NCI-H146 treated with DMSO at 0.1 percent for 48 hours (cell line): ENCODE results near the gene ABHD2.
A peak's percentile ranks its signal among the peaks of the same experiment; 100 is the strongest.

Experiments used
- DNase-seq: peaks from one replicate; lab custom pipeline; 2025; ENCODE audit not compliant: unreplicated experiment; lab: John Stamatoyannopoulos, UW

ABHD2 gene

DNA sequence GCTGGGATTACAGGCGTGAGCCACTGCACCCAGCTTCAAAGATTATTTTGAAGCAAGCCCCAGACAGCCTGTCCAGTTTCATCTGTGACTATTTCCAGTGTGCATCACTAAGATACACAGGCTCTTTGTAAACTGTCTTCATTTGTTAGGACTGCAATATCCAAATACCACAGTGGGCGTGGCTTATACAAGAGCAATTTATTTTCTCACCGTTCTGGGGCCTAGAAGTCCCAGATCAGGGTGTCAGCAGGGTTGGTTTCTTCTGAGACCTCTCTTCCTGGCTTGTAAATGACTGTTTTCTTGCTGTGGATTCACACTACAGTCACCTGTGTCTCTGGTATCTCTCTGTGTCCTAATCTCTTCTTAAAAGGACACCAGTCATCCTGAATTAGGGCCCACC is 73.4 kb downstream of the ABHD2 start:
- DNase-seq = no peak

DNA sequence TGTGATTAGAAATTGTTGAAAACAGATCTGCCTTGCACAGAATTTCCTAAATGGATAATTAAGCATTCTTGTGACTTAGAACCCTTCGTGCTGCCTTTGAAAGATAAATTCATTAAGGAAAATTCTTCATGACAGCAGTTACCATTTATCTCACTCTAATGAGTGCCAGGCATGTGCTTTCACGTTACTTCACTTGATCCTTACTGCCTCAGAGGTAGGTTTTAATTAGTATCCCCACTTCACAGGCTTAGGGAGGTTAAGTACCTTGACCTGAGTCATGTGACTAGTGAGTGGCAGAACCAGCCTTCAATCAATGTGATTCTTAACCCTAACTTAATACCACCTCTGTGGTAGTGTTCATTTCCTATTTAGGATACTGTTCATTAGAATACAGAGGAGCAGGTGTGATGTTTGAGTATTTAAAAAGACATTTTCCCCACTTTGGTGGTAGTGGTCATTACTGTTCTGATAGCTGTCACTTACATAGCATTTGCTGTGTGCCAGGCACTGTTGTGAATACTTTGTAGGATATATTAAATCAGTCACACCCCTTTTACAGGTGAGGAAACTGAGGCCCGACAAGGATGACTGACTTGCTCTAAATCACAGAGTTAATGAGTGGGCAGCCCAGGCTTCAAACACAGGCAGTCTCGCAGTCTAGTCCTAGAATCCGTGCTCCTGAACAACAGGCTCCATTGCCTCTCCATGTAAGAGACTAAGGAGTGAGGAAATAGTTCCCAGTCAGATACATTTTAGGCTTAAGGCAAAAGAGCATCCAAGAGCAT is 75.2 kb downstream of the ABHD2 start:
- no peak for DNase-seq

DNA sequence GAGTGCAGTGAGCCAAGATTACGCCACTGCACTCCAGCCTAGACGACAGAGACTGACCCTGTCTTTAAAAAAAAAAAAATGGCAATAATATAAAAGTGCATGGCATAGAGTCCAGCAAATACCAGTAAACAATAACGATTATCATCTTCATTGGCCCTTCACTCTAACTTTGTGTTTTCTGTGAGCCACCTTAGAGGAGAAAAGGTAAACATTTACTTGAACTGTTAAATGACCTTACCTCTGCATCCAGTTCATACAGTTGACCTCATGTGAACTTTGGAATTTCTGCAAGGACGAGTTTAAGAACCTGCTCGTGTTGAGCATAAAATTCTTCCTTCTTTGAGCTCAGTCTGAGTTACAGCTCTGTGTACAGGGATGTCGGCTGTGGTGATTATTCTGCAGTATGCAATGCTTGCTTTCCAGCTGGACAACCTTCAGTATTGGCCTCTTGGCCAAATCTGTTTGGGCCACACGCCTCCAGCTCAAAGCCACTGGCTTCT is 76.5 kb downstream of the ABHD2 start:
- DNase-seq = no peak

DNA sequence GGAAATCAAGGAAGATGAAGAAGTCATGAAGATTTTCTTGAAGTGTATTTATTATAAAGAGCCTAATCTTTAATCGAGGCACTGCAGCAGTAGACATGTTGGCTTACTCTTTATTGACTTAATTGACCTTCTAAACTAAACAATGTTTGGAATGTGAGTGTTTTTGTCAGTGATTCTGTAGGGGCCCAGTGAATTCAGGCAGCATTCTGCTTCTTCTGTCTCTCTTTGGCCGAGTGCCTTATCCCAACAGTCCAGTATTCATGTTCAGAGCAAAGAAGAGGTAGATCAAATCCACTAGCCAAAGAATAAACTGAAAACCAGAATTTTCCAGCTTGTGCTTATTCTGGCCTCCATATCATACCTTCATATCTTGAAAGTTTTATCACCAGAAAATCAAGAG is 77.4 kb downstream of the ABHD2 start:
- no peak for DNase-seq

DNA sequence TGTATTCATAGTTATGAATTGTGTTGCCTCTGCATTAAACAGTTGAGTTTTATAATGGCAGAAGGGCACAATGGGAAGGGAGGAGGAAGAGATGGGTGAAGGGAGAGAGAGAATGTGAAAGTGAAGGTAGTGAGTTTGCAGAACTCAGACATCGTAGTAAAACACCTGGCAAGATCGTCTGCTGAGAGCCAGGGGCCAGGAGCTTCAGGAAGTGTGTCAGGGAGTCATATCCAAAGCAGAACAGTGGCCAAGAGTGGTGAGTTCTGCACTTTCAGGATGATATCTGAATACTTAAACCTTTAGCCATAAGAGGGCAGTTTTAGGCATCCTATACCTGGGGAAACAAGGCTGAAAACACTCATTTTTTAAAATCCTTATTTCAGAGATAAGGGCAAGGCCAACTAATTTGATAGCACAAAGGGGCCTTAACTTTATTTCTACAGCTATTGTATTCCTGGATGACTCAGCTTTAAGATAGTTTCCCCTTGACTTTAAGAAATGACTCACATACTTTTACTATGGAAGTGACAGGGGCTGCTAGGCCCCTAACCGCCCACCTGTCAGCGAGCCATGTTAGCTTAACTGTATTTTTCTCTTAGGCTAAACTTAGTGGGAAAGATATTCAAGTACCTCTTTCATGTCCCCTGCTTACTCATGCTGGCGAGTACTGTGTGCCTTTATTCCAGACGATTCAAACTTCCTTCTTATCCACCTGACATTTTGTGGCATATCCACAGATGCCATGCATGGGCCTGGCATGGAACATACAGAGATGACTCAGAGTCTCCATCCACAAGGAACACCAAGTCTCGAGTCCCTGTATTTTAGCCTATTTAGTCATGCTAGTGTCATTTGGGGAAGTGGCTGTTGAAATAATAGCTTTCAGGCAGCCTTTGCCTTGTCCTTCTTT is 79.3 kb downstream of the ABHD2 start:
- no peak for DNase-seq

DNA sequence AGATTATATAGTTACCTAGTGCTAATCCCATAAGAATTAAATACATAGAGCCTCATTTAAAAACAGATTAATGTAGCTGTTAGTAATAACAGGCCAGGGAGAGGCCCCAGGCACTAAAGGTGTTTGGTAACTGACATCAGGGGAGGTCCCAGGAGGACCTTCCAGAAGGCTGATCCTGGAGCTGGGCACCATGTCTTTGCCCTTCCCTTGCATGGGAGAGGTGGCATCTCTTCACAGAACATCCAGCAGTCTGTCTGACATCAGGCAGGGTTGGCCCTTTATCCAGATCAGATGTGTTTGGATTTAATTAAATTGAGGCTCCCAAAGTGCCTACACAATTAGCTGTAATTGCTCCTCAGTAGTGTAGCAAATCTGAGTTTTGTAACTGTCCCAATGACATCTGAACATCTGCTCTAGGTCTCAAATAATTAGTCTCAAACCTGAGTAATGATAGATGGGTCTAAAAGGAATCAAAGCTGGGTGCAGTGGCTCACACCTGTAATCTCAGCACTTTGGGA is 80.1 kb downstream of the ABHD2 start:
- no peak for DNase-seq

DNA sequence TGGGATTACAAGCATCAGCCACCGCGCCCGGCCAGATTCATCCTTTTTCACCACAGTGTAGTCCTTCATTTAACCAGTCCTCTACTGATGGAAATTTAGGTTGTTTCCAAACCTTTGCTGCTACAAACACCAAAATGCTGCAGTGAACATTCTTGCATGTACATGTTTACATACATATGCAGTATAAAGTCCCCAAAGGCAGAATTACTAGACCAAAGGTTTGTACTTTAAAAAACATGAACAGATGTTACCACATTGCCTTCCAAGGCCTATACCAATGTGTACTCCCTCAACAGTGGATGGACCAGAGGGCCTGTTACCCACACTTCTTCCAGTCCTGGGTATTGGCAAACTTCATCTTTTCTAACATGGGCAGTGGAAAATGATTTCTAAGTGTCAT is 82.1 kb downstream of the ABHD2 start:
- no peak for DNase-seq

DNA sequence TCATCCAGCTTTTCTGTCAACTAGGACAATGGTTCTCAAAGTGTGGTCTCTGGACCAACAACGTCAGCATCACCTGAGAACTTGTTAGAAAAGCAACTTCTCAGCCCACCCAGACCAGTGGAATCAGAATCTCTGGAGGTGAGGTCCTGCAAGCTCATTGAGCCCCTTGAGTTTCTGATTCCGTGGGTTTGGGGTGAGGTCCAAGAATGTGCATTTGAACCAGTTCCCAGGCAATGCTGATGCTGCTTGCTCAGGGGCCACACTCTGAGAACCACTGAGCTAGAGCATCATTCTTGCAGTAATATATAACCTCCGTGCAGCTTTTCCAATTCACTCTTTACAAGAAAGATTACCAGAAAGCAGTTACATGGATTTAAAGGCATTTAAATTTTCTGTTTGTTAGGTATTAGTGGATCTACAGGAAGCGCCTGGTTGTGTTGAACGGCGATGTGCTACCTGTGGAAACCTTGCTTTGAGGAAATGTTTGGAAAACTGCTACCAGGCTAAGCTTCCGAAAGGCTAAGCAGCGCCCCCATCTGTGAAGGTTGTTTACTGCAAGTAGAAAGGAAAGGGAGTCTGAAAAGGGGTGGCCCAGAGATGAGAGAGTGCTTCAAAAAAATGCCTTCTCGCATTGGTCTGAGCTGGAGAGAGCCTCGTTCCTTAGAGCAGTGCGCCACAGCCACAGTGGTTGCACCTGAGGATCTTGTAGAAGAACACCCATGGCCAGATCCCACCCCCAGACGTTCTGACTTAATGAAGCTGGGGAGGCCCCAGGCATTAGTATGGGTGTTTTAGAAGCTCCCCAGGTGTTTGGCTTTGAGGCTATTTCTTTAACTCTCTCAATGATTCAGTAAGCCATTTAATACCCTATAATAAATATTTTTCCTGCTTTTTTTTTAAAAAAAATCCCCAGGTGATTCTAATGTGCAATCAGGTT is 83.1 kb downstream of the ABHD2 start:
- DNase-seq = peak; percentile 4

DNA sequence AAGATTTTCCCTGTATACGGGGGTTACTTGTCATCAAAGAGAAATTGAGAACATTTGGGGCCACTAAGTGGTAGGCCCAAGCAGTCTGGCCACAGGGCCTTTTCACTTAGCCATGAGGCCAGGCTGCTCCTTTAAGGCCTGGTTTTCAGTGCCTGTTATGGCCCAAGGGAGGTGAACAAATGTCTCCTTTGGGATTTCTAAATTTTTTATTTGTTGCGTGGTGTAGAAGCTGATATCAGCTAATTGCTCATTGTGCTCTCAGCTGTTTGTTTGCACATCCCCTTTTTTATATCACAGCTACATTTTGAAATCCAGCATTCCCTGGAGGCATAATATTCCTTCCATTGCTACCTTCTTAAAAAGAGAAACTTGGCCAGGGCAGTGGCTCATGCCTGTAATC is 84.7 kb downstream of the ABHD2 start:
- no peak for DNase-seq

DNA sequence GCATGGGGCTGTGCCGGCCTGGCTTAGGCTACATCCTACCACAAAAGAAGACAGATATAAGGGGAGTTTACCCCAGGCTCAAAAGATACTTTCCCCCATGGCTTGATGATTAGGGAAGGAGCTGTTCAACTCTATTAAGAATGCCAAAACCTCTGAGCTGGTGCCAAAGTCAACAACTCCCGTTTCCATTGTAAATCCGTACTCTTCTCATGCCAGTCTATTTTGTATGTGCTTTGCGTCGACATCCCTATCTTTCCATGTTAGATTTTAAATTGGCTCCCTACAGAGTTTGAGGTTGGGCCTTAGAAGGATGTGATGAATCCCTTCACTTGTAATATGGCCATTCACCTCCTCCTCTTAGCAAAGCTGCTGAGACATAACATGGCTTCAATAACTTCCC is 86.2 kb downstream of the ABHD2 start:
- DNase-seq = no peak

DNA sequence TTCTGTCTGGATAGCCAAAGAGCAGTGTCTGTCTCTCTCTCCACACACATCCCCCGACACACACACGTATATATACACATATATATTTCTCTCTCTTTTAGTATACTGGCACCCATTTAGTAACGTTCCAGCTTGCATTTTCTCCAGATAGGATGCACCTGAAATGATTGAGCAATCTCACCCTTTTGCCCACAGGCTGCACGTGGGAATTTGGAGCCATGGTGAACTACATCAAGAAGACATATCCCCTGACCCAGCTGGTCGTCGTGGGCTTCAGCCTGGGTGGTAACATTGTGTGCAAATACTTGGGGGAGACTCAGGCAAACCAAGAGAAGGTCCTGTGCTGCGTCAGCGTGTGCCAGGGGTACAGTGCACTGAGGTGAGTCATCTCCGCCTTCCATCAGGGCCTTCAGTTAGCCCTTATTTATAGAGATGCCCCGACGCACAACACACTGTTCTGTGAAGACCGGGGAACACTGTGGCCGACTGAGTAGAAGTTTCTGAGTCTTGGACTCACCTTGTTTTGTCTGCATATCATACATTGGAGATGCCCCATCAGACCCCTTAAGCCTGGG is 87.4 kb downstream of the ABHD2 start:
- no peak for DNase-seq

DNA sequence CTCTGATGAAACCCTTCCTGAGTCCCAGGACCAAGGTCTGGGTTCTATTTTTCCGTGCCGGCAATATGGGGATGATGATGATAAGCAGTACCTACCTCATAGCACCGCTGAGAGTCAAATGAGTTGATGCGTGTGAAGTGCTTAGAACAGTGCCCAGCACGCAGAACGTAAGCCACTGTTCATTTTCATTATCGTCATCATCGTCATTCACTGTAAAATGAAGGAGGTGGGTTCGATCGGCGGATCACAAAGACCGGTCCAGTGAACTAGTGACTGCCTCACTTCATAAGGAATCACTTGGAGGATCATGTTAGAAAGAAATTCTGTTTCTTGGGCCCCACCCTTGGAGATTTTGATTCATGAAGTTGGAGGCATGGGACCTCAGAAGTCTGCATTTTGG is 88.9 kb downstream of the ABHD2 start:
- no peak for DNase-seq

DNA sequence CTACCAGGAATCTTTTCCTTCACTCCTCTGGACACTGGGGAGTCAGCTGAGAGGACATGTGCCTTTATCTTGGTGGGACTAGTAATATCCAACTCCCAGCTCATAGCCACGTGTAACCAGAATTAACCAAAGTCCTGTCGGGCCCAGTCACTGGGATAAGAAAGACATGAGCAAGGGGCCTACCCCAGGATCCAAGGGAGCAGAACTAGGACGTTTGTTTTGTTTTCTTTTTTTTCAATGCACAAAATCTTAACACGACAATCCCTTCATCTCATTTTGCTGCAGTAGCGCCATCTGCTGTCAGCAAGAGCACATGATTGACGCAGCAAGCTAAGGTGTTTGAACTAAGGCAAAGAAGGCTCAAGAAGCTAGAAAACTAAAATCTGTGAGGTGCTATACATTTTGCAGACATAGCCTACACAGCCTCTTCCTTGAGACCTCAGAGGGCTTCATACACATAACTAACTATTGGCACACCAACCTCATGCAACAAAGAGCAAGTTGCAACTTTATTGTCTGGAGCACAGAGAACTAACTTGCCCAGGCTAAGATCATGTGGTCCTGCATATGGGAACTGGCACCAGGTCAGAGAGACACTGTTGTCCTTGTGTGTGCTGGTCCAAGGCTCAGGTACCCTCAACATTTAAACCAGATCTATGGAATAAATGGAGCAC is 89.5 kb downstream of the ABHD2 start:
- DNase-seq = no peak

DNA sequence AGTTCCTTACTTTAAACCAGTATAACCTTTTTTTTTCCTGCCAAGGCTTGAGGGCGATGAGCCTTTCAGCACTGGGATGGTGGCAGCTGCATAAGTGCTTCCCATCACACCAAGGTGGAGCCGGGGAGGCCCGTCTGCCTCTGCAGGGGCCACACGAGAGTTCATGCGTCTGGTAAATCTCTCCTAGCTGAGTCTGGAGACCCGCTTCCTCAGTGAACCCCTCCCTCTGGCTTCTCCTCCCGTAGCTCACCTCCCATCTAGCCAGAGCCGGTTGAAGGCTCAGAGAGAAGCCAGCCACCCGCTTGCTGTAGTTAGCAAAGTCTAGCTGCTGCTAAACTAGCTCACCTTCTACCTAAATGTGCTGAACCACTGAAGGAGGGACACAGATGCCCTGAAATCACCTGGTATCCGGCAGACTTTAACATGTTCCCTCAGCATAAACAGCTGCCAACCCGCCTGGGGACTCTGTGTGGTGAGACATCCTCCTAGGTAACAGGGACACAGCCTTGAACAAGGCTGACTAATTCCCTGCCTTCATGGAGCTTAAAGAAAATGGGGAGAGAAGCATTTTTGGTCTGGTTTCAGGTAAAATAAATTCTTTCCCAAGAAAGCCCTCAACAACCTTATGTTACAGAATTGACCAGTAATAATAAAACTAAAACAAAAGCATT is 90.2 kb downstream of the ABHD2 start:
- DNase-seq = no peak

DNA sequence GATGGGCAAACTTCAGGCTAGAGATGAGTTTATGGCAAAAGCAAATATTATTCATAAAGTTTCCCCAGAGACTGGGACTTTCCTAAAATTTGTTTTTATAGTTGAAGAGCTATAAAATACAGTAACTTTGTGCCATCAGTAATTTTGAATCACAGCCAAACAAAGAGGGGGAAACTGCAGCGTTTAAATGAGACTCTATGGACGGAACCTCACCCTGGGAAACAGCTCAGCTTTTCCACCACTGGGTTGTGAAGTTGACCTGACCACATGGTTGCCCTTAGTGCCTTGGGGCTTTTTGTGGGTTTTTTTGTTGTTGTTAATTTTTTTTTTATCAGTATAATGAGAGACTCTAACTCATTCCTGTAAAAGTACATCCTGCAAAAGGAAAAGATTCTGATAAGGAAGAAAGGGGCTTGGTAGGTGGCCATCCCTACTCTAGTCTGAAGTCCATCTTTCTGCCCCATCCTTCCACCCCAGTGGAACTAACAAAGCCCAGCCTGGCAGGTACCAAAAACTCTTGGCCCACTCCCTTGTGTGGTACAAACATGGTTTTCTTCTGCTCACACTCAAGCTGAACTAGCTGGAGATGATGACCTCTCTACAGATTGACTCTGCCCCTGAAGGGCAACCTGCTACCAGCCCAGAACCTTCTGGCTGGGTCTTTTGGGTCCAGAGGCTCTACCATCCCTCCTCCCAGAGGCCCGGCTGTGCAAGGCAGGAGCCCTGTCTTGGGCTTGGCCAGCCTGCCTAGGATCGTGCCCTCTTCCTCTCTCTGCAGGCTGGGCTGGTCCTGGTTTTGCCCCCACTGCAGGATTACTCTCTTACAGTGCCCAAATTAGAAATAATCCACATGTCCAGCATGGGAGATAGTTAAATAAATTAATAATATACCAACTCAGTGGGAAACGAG is 92.0 kb downstream of the ABHD2 start:
- DNase-seq = no peak

DNA sequence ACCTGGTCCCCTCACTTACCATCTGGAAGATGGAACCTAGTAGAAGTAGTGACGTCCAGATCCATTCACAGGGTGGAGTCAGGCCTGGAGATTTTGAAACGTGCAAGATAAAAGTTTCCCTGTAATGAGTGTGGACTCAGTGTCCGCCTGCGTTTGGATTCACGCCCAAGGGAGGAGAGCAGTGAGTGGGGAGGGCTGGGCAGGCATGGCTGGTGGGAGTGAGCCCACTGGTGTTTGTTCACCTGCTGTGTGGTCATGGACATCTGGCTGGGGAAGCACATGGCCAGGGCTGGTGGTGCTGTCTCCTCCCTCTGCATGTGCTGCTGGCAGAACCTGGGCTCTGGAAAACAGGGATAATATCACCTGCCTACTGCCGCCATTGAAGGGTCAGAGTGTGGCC is 96.1 kb downstream of the ABHD2 start:
- DNase-seq = peak; percentile 26

DNA sequence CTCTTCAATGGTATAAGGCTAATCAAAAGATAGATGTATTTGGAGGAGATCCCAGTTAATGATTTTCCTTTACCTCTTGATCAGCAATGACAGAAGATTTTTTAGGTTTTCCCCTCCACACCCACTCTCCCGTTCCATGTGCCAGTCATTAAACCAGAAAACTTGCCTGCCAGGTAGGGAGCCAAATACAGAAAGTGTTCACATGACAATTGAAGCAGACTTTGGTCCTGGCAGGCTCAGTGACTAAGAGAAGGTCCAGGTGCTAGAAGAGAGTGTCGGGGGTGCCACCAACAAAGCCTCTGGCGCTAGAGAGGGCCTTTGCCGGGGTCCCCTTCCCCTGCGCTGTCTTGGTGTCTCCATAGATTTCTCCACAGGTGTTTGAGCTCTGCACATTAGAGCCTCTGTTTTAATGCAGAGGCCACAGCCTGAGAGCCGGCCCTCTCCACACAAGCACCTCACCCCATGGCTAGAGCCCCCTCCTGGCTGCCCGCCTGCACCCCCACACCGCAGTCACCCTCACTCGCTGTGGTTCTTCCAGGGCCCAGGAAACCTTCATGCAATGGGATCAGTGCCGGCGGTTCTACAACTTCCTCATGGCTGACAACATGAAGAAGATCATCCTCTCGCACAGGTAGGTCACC is 96.8 kb downstream of the ABHD2 start:
- DNase-seq = no peak

DNA sequence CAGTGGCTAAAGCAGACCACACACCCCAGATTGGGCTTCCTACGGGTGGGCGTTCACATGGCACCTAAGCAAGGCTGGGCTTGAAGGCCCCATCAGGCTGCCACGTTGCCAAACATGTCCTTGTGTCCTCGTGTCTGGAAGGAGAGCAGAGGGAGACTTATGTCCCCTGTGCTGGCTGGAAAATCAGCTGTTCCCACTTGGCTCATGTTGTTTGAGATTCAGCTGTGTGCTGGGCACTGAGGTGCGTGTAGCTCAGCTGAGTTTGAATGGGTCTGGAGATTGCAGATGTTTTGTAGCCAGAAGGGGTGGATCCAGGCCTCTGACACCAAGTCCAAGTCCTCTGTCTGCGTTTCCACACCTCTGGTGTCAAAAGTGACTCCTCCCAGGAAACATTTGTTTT is 98.5 kb downstream of the ABHD2 start:
- DNase-seq = no peak
